Endothelial cell of umbilical vein (primary cell): Measurements from ENCODE around the gene CCDC69. TPM values are rescaled to one million over a fixed set of nuclear protein-coding genes. Genes with fewer than 3 reads are reported as not detected.

Experiments used
- Bru-seq: library from RNA; stranded (reverse); fragments of 400-500 nt; gene quantifications from one replicate; lab custom pipeline; 2021; lab: Mats Ljungman, UMichigan
- BruChase-seq, 2 experiments: library from RNA; stranded (reverse); fragments of 400-500 nt; gene quantifications; one replicate each; lab custom pipeline; 2021; lab: Mats Ljungman, UMichigan
- BruUV-seq: library from RNA; stranded (reverse); fragments of 400-500 nt; replicated peaks from 2 replicates; lab custom pipeline; 2021; lab: Mats Ljungman, UMichigan
- CTCF ChIA-PET: fragments of 300-600, 350-600 bp; sonication (Branson Sonifier 250); formaldehyde crosslinking; loops from one replicate; lab custom pipeline; 2021; ENCODE audit warnings: antibody characterized with exemption, inconsistent platforms; lab: Charles Lee
- POLR2A ChIA-PET: fragments of 300-600, 350-600 bp; sonication (Branson Sonifier 250); formaldehyde crosslinking; loops from one replicate; lab custom pipeline; 2021; ENCODE audit warnings: antibody characterized with exemption, inconsistent platforms; lab: Charles Lee
- DNase-seq: peaks from one replicate; pipeline ENCODE4 v3.0.0-alpha.2; 2011; ENCODE audit warnings: low read depth, low spot score
- FAIRE-seq: peaks from 2 replicates; lab custom pipeline; 2011; peaks lifted over from hg19 to GRCh38; lab: Jason Lieb, UNC
- H2AFZ ChIP-seq: 2 replicates; pipeline ENCODE4 v1.6.0; 2012; ENCODE audit warnings: low read depth, low read length, control low read depth, inconsistent platforms
- H3K27ac ChIP-seq: 2 replicates; pipeline ENCODE4 v1.5.1; 2011; ENCODE audit warnings: low read depth, mild to moderate bottlenecking, control low read depth, low read length, moderate library complexity; ENCODE audit not compliant: insufficient read depth
- H3K27me3 ChIP-seq, 2 experiments: 2 replicates each; pipeline versions ENCODE4 v1.6.0 to v1.6.1; 2011; ENCODE audit warnings: low read length in 2 of 2, mixed read lengths in 1 of 2; ENCODE audit not compliant: control insufficient read depth in 2 of 2, insufficient read depth in 2 of 2
- H3K36me3 ChIP-seq, 2 experiments: 2 replicates in 1 of 2; 3 replicates in 1 of 2; pipeline ENCODE4 v1.5.1; 2011; ENCODE audit warnings: low read length in 2 of 2, mild to moderate bottlenecking in 1 of 2, moderate library complexity in 1 of 2; ENCODE audit not compliant: control insufficient read depth in 2 of 2, insufficient read depth in 2 of 2; ENCODE audit errors: extremely low read depth in 1 of 2
- H3K4me1 ChIP-seq: 3 replicates; pipeline ENCODE4 v1.5.1; 2011; ENCODE audit warnings: mild to moderate bottlenecking, low read length; ENCODE audit not compliant: control insufficient read depth, insufficient read depth; ENCODE audit errors: extremely low read depth
- H3K4me2 ChIP-seq: 2 replicates; pipeline ENCODE4 v1.6.1; 2011; ENCODE audit warnings: low read length, control low read depth, mixed read lengths; ENCODE audit not compliant: insufficient read depth
- H3K4me3 ChIP-seq, 3 experiments: fragments of 200-600 bp in 1 of 3; sonication (generic), shearing (Covaris generic) in 1 of 3; replicated peaks in 1 of 3; 2 replicates each; pipeline ENCODE4 v1.5.1; 2011 to 2016; ENCODE audit warnings: control low read depth in 3 of 3, low read length in 3 of 3, mild to moderate bottlenecking in 2 of 3, inconsistent platforms in 1 of 3, low read depth in 1 of 3, moderate library complexity in 1 of 3; ENCODE audit not compliant: insufficient read depth in 1 of 3
- H3K79me2 ChIP-seq: 2 replicates; pipeline ENCODE4 v1.6.0; 2012; ENCODE audit warnings: low read length, inconsistent platforms; ENCODE audit not compliant: control insufficient read depth, insufficient read depth
- H3K9ac ChIP-seq: replicated peaks from 2 replicates; pipeline ENCODE3; 2011; ENCODE audit warnings: low read length, control low read depth; ENCODE audit not compliant: insufficient read depth; ENCODE audit errors: extremely low read depth
- H3K9me1 ChIP-seq: replicated peaks from 3 replicates; pipeline ENCODE4 v1.6.0; 2011; ENCODE audit warnings: mild to moderate bottlenecking, low read length; ENCODE audit not compliant: control insufficient read depth, insufficient read depth; ENCODE audit errors: extremely low read depth
- H3K9me3 ChIP-seq: replicated peaks from 2 replicates; pipeline ENCODE4 v1.5.1; 2012; ENCODE audit warnings: low read length, inconsistent platforms; ENCODE audit not compliant: control insufficient read depth, insufficient read depth
- H4K20me1 ChIP-seq: replicated peaks from 2 replicates; pipeline ENCODE3; 2011; ENCODE audit warnings: mild to moderate bottlenecking, low read length; ENCODE audit not compliant: control insufficient read depth, insufficient read depth; ENCODE audit errors: extremely low read depth
- EZH2 ChIP-seq: IDR thresholded peaks from 2 replicates; pipeline ENCODE4 v1.6.1; 2012; ENCODE audit warnings: borderline replicate concordance, low read depth, mild to moderate bottlenecking, moderate library complexity, low read length, inconsistent platforms; ENCODE audit not compliant: severe bottlenecking
- FOS ChIP-seq: IDR thresholded peaks from 2 replicates; pipeline ENCODE4 v1.6.1; 2011; ENCODE audit warnings: mild to moderate bottlenecking, low read length, moderate library complexity, borderline replicate concordance; ENCODE audit not compliant: insufficient read depth
- GATA2 ChIP-seq: IDR thresholded peaks from 2 replicates; pipeline ENCODE4 v1.7.0; 2011; ENCODE audit warnings: low read depth, mild to moderate bottlenecking, moderate library complexity, mixed read lengths, low read length; ENCODE audit not compliant: insufficient read length, insufficient read depth
- JUN ChIP-seq: IDR thresholded peaks from 2 replicates; pipeline ENCODE4 v1.6.1; 2011; ENCODE audit warnings: borderline replicate concordance, low read depth; ENCODE audit not compliant: insufficient read length, insufficient read depth
- MYC ChIP-seq: IDR thresholded peaks from one replicate; pipeline ENCODE4 v1.6.1; 2011; ENCODE audit warnings: mild to moderate bottlenecking, low read depth, low read length
- POLR2A ChIP-seq: IDR thresholded peaks from 2 replicates; pipeline ENCODE4 v1.6.1; 2012; ENCODE audit warnings: low read depth, mild to moderate bottlenecking, control low read depth, low read length
- POLR2AphosphoS5 ChIP-seq: IDR thresholded peaks from 2 replicates; pipeline ENCODE4 v1.6.1; 2012; ENCODE audit warnings: low read depth, mild to moderate bottlenecking, control low read depth, low read length, moderate library complexity; ENCODE audit not compliant: insufficient read depth
- dilution Hi-C: fragments of 300-500 bp; cut with MboI; formaldehyde crosslinking; loops from one replicate; pipeline ENCODE4 v1.15.0; 2019; ENCODE audit warnings: low sequenced_read_pairs; ENCODE audit not compliant: extremely low pct_ligation_motif_present
- intact Hi-C: fragments of 100-400 bp; cut with micrococcal nuclease; formaldehyde crosslinking; loops from one replicate; pipeline ENCODE4 v1.10.0; 2022
- long read RNA-seq: library from polyadenylated mRNA; stranded (forward); transcript quantifications from one replicate; pipeline ENCODE4 v2.0.0, GENCODE V29; 2021
- polyA minus RNA-seq, 3 experiments: library from RNA; depleted of rRNA, polyadenylated mRNA; stranded (reverse); fragments of >200 nt; gene quantifications; 1 replicate in 1 of 3; 2 replicates in 2 of 3; pipeline ENCODE4 v1.2.3, GENCODE V29; 2011
- polyA plus RNA-seq, 4 experiments: library from polyadenylated mRNA; depleted of rRNA in 3 of 4; stranded (reverse) in 3 of 4; unstranded in 1 of 4; fragments of >200 nt; gene quantifications; 2 replicates each; pipeline versions ENCODE4 v1.2.1 to v1.2.3, GENCODE V29; 2011 to 2012; ENCODE audit warnings: missing spikeins in 1 of 4
- total RNA-seq: library from RNA; stranded (reverse); gene quantifications from 2 replicates; pipeline ENCODE4 v1.2.3, GENCODE V29; 2021
- TF ChIP-seq, protein P1 (sequence below), 2 donors: IDR thresholded peaks; 1 replicate in 1 of 2; 2 replicates in 1 of 2; pipeline ENCODE4 v1.5.1; 2011; ENCODE audit warnings: low read length in 2 of 2, mild to moderate bottlenecking in 2 of 2, moderate library complexity in 2 of 2, control low read depth in 1 of 2, inconsistent platforms in 1 of 2, low read depth in 1 of 2; ENCODE audit not compliant: insufficient read depth in 1 of 2; ENCODE audit errors: extremely low read depth in 1 of 2
- TF ChIP-seq, protein P2 (sequence below): IDR thresholded peaks from 2 replicates; pipeline ENCODE4 v1.6.1; 2011; ENCODE audit not compliant: insufficient read depth, insufficient read length

CCDC69 gene, protein sequence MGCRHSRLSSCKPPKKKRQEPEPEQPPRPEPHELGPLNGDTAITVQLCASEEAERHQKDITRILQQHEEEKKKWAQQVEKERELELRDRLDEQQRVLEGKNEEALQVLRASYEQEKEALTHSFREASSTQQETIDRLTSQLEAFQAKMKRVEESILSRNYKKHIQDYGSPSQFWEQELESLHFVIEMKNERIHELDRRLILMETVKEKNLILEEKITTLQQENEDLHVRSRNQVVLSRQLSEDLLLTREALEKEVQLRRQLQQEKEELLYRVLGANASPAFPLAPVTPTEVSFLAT
- total RNA-seq (4.3 and 4.5 TPM in 2 replicates), polyA plus RNA-seq (4.0 and 4.1 TPM in 2 replicates), polyA minus RNA-seq (5.6 and 7.5 TPM in 2 replicates), Bru-seq, nascent RNA (percentile 27 among the genes with signal in this experiment), BruChase-seq, experiment 1, labeled RNA remaining after a 6-hour chase (percentile 36 among the genes with signal in this experiment), BruChase-seq, experiment 2, labeled RNA remaining after a 2-hour chase (percentile 34 among the genes with signal in this experiment)
- 5.0 and 5.3 TPM in 2 replicates for polyA plus RNA-seq (2011; cell fraction: cytosol; rRNA removed)
- polyA plus RNA-seq (2011; cell fraction: nucleus; rRNA removed): 1.9 and 2.0 TPM in 2 replicates
- 5.4 and 10.0 TPM in 2 replicates for polyA plus RNA-seq (2012)
- polyA minus RNA-seq (2011; cell fraction: cytosol; rRNA and poly(A)+ RNA removed): not detected
- polyA minus RNA-seq (2011; cell fraction: nucleus; rRNA and poly(A)+ RNA removed): 1.2 and 1.5 TPM in 2 replicates
- long read RNA-seq, transcript CCDC69-201 (9 exons, 3,451 nt): major isoform, 10 of 15 reads
- long read RNA-seq, partial matches to known transcripts: 0 of 15 reads
- long read RNA-seq, other reads (novel, unspliced or antisense): 4 of 15 reads

DNA sequence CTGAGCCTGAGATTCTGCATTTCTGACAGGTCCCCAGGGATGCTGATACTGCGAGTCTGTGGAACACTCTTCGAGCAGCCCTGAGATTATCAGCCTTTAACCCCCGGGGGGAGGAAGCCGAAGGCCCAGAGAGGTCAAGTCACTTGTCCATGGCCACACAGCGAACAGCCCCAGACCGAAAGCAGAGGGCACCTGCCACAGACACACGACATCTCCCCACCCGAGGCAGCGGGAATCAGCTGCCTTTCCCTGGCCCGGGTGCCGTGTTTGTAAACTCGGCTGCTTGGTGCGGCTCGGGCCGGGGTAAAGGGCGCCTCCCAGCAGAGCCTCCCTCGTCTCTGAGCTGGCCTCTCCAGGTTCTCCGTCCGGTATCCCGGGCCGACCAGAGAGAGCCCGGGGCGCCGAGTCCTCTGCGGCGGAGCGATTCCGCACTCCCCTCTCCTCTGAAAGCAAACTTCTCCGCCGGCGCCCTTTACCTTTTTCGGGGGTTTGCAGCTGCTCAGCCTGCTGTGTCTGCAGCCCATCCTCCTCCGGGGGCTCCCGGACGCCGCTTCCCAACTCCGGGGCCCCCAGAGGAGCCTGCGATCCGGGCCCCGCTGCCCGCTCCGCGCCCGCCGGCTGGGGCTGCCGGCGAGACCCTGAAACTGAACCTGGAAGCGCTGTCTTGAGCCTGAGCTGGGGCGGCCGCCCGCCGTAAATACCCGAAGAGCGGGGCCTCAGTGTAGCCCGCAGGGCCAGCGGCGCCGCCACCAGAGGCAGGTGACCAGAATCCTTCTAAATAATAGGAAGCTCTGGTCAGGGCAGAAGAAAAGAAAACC, at the start of gene CCDC69:
Gene CCDC69, minus strand, starts transcription at position 646 of the 818 bp plus-strand sequence. Its CDS starts 122 bp downstream, at position 524.
- intact Hi-C loops: loop anchor here (1.0 kb wide), 1 partner anchor 29 kb away; no protein-coding TSS in a partner anchor
- DNase-seq: peak; percentile 82
- BruUV-seq: no TSS peak
- TF ChIP-seq POLR2AphosphoS5: peak; percentile 47
- no peak for TF ChIP-seq GATA2
- no peak for TF ChIP-seq MYC
- no peak for TF ChIP-seq EZH2
- TF ChIP-seq, protein P1, sequence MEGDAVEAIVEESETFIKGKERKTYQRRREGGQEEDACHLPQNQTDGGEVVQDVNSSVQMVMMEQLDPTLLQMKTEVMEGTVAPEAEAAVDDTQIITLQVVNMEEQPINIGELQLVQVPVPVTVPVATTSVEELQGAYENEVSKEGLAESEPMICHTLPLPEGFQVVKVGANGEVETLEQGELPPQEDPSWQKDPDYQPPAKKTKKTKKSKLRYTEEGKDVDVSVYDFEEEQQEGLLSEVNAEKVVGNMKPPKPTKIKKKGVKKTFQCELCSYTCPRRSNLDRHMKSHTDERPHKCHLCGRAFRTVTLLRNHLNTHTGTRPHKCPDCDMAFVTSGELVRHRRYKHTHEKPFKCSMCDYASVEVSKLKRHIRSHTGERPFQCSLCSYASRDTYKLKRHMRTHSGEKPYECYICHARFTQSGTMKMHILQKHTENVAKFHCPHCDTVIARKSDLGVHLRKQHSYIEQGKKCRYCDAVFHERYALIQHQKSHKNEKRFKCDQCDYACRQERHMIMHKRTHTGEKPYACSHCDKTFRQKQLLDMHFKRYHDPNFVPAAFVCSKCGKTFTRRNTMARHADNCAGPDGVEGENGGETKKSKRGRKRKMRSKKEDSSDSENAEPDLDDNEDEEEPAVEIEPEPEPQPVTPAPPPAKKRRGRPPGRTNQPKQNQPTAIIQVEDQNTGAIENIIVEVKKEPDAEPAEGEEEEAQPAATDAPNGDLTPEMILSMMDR (IDR thresholded peaks at IDR 0.05; ENCODE audit: extremely low read depth in 1 of 2, insufficient read depth in 1 of 2, low read depth in 1 of 2, low read length in 2 of 2): peak in 1 of 2 donors; percentile 44
- TF ChIP-seq FOS: no peak
- TF ChIP-seq, protein P2, sequence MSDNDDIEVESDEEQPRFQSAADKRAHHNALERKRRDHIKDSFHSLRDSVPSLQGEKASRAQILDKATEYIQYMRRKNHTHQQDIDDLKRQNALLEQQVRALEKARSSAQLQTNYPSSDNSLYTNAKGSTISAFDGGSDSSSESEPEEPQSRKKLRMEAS: no peak
- no peak for TF ChIP-seq JUN
- peak; percentile 60 for TF ChIP-seq POLR2A
- Histone ChIP-seq H3K4me3 (peak within 1 kb of the TSS; percentile 57 to 91 (median 70)), H3K4me2 (peak within 1 kb of the TSS; percentile 83), H3K79me2 (no peaks in the 10 kb centered on the region), H3K9me3 (no peaks in the 10 kb centered on the region), H3K27ac (no peak within 1 kb of the TSS), H2AFZ (peak within 1 kb of the TSS; percentile 94), H3K4me1 (peaks cover 6% of the 10 kb centered on the region), H3K27me3 (no peaks in the 10 kb centered on the region), H3K9ac (peak within 1 kb of the TSS; percentile 34), H3K9me1 (no peaks in the 10 kb centered on the region), H3K36me3 (no peaks in the 10 kb centered on the region), H4K20me1 (no peaks in the 10 kb centered on the region)
- POLR2A ChIA-PET: interaction anchor here (0.6 to 1.6 kb wide), 4 partner anchors 11 to 29 kb away, joined by 3 to 4 read pairs (median 4); partner anchors contain the start of gene GM2A
- peak; percentile 88 for FAIRE-seq
- CTCF ChIA-PET: interaction anchor here (0.7 to 4.1 kb wide), 15 partner anchors 9 to 428 kb away, joined by 3 to 32 read pairs (median 4); partner anchors contain the start of genes ANXA6 and SLC36A1
- dilution Hi-C loops: no loop called here
